Measurements from ENCODE around the gene PTEN.
"Not testable (repeated sequence)": the region's sequence is repeated elsewhere in the genome, so short reads cannot be mapped to it uniquely, and the experiment has no call there.

The PTEN gene

GRCh38 chr10:87866412-87866974 is 3.1 kb downstream of the PTEN start:
- H3K27me3 ChIP-seq (ENCODE audit: insufficient read depth, low read length), result no peaks in the 10 kb centered on the region
- peaks cover 23% of the 10 kb centered on the region for H3K79me1 ChIP-seq (ENCODE audit: low read length)
- H3K23ac ChIP-seq (ENCODE audit: low read length), result no peak overlapping the region
- no peak overlapping the region for H4K8ac ChIP-seq (ENCODE audit: low read depth, low read length)
- DNase-seq, result no peak
- no peak overlapping the region for H2BK5ac ChIP-seq (ENCODE audit: low read depth, low read length, poor library complexity)
- H3K9ac ChIP-seq (ENCODE audit: low read length), result no peak overlapping the region
- H2AK5ac ChIP-seq (ENCODE audit: low read length), result no peak overlapping the region
- no peak overlapping the region for H3K18ac ChIP-seq (ENCODE audit: low read length)
- no peaks in the 10 kb centered on the region for H3K36me3 ChIP-seq (ENCODE audit: control insufficient read depth in 1 of 2, insufficient read depth in 2 of 2, low read length in 2 of 2)
- H2AFZ ChIP-seq (ENCODE audit: insufficient read depth, low read length, poor library complexity), result no peak overlapping the region
- peaks cover 23% of the 10 kb centered on the region for H3K79me2 ChIP-seq (ENCODE audit: control insufficient read depth, insufficient read depth, low read length, poor library complexity)
- H3K4ac ChIP-seq (ENCODE audit: low read depth, low read length), result no peak overlapping the region
- H3K4me2 ChIP-seq (ENCODE audit: low read length), result no peak overlapping the region
- H3K4me1 ChIP-seq (ENCODE audit: control insufficient read depth in 1 of 2, insufficient read depth in 2 of 2, low read length in 2 of 2), result no peaks in the 10 kb centered on the region
- no peak overlapping the region for H3K4me3 ChIP-seq (ENCODE audit: low read depth, low read length)
- H2BK120ac ChIP-seq (ENCODE audit: insufficient read depth, low read length, poor library complexity), result no peak overlapping the region
- WGBS (ENCODE audit: extremely low coverage, insufficient coverage, insufficient read length), result no CpG with 5 or more reads among the region's 3 CpGs
- no peak overlapping the region for H3K27ac ChIP-seq (ENCODE audit: low read depth, low read length)
- H2BK12ac ChIP-seq (ENCODE audit: low read length), result no peak overlapping the region
- H4K91ac ChIP-seq (ENCODE audit: low read depth, low read length), result no peak overlapping the region
- H4K12ac ChIP-seq (ENCODE audit: low read depth, low read length), result no peak overlapping the region
- H3K14ac ChIP-seq (ENCODE audit: low read length), result no peak overlapping the region
- no peaks in the 10 kb centered on the region for H3K9me3 ChIP-seq (ENCODE audit: insufficient read depth, low read depth, low read length)

GRCh38 chr10:87867453-87867852 is 4.0 kb downstream of the PTEN start:
- Histone ChIP-seq H3K14ac (ENCODE audit: low read length) (no peak overlapping the region), H3K4me3 (ENCODE audit: low read depth, low read length) (no peak overlapping the region), H3K79me2 (ENCODE audit: control insufficient read depth, insufficient read depth, low read length, poor library complexity) (peaks cover 20% of the 10 kb centered on the region), H3K9me3 (ENCODE audit: insufficient read depth, low read depth, low read length) (no peaks in the 10 kb centered on the region), H2BK120ac (ENCODE audit: insufficient read depth, low read length, poor library complexity) (no peak overlapping the region), H2BK12ac (ENCODE audit: low read length) (no peak overlapping the region), H3K4ac (ENCODE audit: low read depth, low read length) (no peak overlapping the region), H2AK5ac (ENCODE audit: low read length) (no peak overlapping the region), H3K4me1 (ENCODE audit: control insufficient read depth in 1 of 2, insufficient read depth in 2 of 2, low read length in 2 of 2) (no peaks in the 10 kb centered on the region), H3K23ac (ENCODE audit: low read length) (no peak overlapping the region), H3K36me3 (ENCODE audit: control insufficient read depth in 1 of 2, insufficient read depth in 2 of 2, low read length in 2 of 2) (no peaks in the 10 kb centered on the region), H4K12ac (ENCODE audit: low read depth, low read length) (no peak overlapping the region), H4K8ac (ENCODE audit: low read depth, low read length) (no peak overlapping the region), H3K18ac (ENCODE audit: low read length) (no peak overlapping the region), H3K27me3 (ENCODE audit: insufficient read depth, low read length) (no peaks in the 10 kb centered on the region), H3K79me1 (ENCODE audit: low read length) (peaks cover 15% of the 10 kb centered on the region), H3K9ac (ENCODE audit: low read length) (no peak overlapping the region), H4K91ac (ENCODE audit: low read depth, low read length) (no peak overlapping the region), H3K27ac (ENCODE audit: low read depth, low read length) (no peak overlapping the region), H2BK5ac (ENCODE audit: low read depth, low read length, poor library complexity) (no peak overlapping the region), H2AFZ (ENCODE audit: insufficient read depth, low read length, poor library complexity) (no peak overlapping the region), H3K4me2 (ENCODE audit: low read length) (no peak overlapping the region)
- DNase-seq, result no peak

GRCh38 chr10:87868277-87868676 is 4.9 kb downstream of the PTEN start:
- no peak overlapping the region for H2AK5ac ChIP-seq (ENCODE audit: low read length)
- no peaks in the 10 kb centered on the region for H3K27me3 ChIP-seq (ENCODE audit: insufficient read depth, low read length)
- H3K9ac ChIP-seq (ENCODE audit: low read length), result no peak overlapping the region
- no peak overlapping the region for H2BK5ac ChIP-seq (ENCODE audit: low read depth, low read length, poor library complexity)
- no peak overlapping the region for H4K91ac ChIP-seq (ENCODE audit: low read depth, low read length)
- H2BK120ac ChIP-seq (ENCODE audit: insufficient read depth, low read length, poor library complexity), result no peak overlapping the region
- H3K27ac ChIP-seq (ENCODE audit: low read depth, low read length), result no peak overlapping the region
- WGBS (ENCODE audit: extremely low coverage, insufficient coverage, insufficient read length), result no CpG with 5 or more reads among the region's 1 CpG
- no peak overlapping the region for H2BK12ac ChIP-seq (ENCODE audit: low read length)
- peaks cover 15% of the 10 kb centered on the region for H3K79me2 ChIP-seq (ENCODE audit: control insufficient read depth, insufficient read depth, low read length, poor library complexity)
- H3K23ac ChIP-seq (ENCODE audit: low read length), result no peak overlapping the region
- no peak overlapping the region for H4K8ac ChIP-seq (ENCODE audit: low read depth, low read length)
- H3K14ac ChIP-seq (ENCODE audit: low read length), result no peak overlapping the region
- no peak overlapping the region for H4K12ac ChIP-seq (ENCODE audit: low read depth, low read length)
- H3K18ac ChIP-seq (ENCODE audit: low read length), result no peak overlapping the region
- no peaks in the 10 kb centered on the region for H3K4me1 ChIP-seq (ENCODE audit: control insufficient read depth in 1 of 2, insufficient read depth in 2 of 2, low read length in 2 of 2)
- H3K9me3 ChIP-seq (ENCODE audit: insufficient read depth, low read depth, low read length), result no peaks in the 10 kb centered on the region
- no peak overlapping the region for H3K4ac ChIP-seq (ENCODE audit: low read depth, low read length)
- no peak for DNase-seq
- no peak overlapping the region for H3K4me2 ChIP-seq (ENCODE audit: low read length)
- H3K79me1 ChIP-seq (ENCODE audit: low read length), result peaks cover 8% of the 10 kb centered on the region
- no peak overlapping the region for H2AFZ ChIP-seq (ENCODE audit: insufficient read depth, low read length, poor library complexity)
- H3K4me3 ChIP-seq (ENCODE audit: low read depth, low read length), result no peak overlapping the region
- no peaks in the 10 kb centered on the region for H3K36me3 ChIP-seq (ENCODE audit: control insufficient read depth in 1 of 2, insufficient read depth in 2 of 2, low read length in 2 of 2)

GRCh38 chr10:87869139-87869538 is 5.7 kb downstream of the PTEN start:
- Histone ChIP-seq H3K4ac (ENCODE audit: low read depth, low read length) (peak overlapping the region; percentile 29), H3K79me2 (ENCODE audit: control insufficient read depth, insufficient read depth, low read length, poor library complexity) (peaks cover 10% of the 10 kb centered on the region)
- not testable (repeated sequence) for H3K9me3 ChIP-seq (ENCODE audit: insufficient read depth, low read depth, low read length); H2BK12ac ChIP-seq (ENCODE audit: low read length); H3K4me3 ChIP-seq (ENCODE audit: low read depth, low read length); H3K14ac ChIP-seq (ENCODE audit: low read length); H2AFZ ChIP-seq (ENCODE audit: insufficient read depth, low read length, poor library complexity); H2AK5ac ChIP-seq (ENCODE audit: low read length); H3K9ac ChIP-seq (ENCODE audit: low read length); H3K79me1 ChIP-seq (ENCODE audit: low read length); H3K23ac ChIP-seq (ENCODE audit: low read length); H3K27me3 ChIP-seq (ENCODE audit: insufficient read depth, low read length); H2BK5ac ChIP-seq (ENCODE audit: low read depth, low read length, poor library complexity); H4K91ac ChIP-seq (ENCODE audit: low read depth, low read length); H3K4me1 ChIP-seq (ENCODE audit: control insufficient read depth in 1 of 2, insufficient read depth in 2 of 2, low read length in 2 of 2); H4K8ac ChIP-seq (ENCODE audit: low read depth, low read length); DNase-seq; H4K12ac ChIP-seq (ENCODE audit: low read depth, low read length); H3K27ac ChIP-seq (ENCODE audit: low read depth, low read length); H3K18ac ChIP-seq (ENCODE audit: low read length); H3K4me2 ChIP-seq (ENCODE audit: low read length); H2BK120ac ChIP-seq (ENCODE audit: insufficient read depth, low read length, poor library complexity); H3K36me3 ChIP-seq (ENCODE audit: control insufficient read depth in 1 of 2, insufficient read depth in 2 of 2, low read length in 2 of 2)
- no CpG with 5 or more reads among the region's 9 CpGs for WGBS (ENCODE audit: extremely low coverage, insufficient coverage, insufficient read length)

Data from trophoblast cell (in vitro differentiated cells and primary cell).